ENCODE measurements around the gene EFCAB13.
"Not testable (repeated sequence)": the region's sequence is repeated elsewhere in the genome, so short reads cannot be mapped to it uniquely, and the experiment has no call there.

The EFCAB13 gene

GRCh38 chr17:47423406-47424295 lies 99.9 kb downstream of the EFCAB13 start:
- FAIRE-seq: no peak
- no peak for DNase-seq (ENCODE audit: low spot score)

- FAIRE-seq; DNase-seq (ENCODE audit: low spot score): not testable (repeated sequence)
These were observed 101.5 kb downstream of the EFCAB13 start for GRCh38 chr17:47425233-47425632.

- DNase-seq (ENCODE audit: low spot score); FAIRE-seq: not testable (repeated sequence)
These were observed 102.3 kb downstream of the EFCAB13 start for GRCh38 chr17:47425887-47426635.

- no peak for FAIRE-seq
- DNase-seq (ENCODE audit: low spot score): no peak
These were observed 104.2 kb downstream of the EFCAB13 start for GRCh38 chr17:47427985-47428384.

- not testable (repeated sequence) for DNase-seq (ENCODE audit: low spot score); FAIRE-seq
These were observed 108.5 kb downstream of the EFCAB13 start for GRCh38 chr17:47432240-47432639.

- FAIRE-seq (no peak), DNase-seq (ENCODE audit: low spot score) (no peak)
These were observed 141.4 kb downstream of the EFCAB13 start for GRCh38 chr17:47465165-47465564.

GRCh38 chr17:47466976-47467375 lies 143.2 kb downstream of the EFCAB13 start:
- not testable (repeated sequence) for DNase-seq (ENCODE audit: low spot score); FAIRE-seq

GRCh38 chr17:47470836-47471235 lies 147.1 kb downstream of the EFCAB13 start:
- no peak for FAIRE-seq
- DNase-seq (ENCODE audit: low spot score): no peak

- not testable (repeated sequence) for DNase-seq (ENCODE audit: low spot score); FAIRE-seq
These were observed 148.3 kb downstream of the EFCAB13 start for GRCh38 chr17:47472073-47472472.

Data from urothelium cell line (cell line).